Stimulated activated CD8-positive, alpha-beta memory T cell treated with anti-CD3 and anti-CD28 coated beads, Interleukin-12 subunit alpha, Interleukin-12 subunit beta, amount 100 ng/mL, for 24 hours (primary cell): ENCODE measurements around the gene ADSS1.

Source experiments
- DNase-seq: peaks from one replicate; pipeline ENCODE4 v3.0.0-alpha.2; 2020; ENCODE audit errors: extremely low read depth

ADSS1 gene

DNA sequence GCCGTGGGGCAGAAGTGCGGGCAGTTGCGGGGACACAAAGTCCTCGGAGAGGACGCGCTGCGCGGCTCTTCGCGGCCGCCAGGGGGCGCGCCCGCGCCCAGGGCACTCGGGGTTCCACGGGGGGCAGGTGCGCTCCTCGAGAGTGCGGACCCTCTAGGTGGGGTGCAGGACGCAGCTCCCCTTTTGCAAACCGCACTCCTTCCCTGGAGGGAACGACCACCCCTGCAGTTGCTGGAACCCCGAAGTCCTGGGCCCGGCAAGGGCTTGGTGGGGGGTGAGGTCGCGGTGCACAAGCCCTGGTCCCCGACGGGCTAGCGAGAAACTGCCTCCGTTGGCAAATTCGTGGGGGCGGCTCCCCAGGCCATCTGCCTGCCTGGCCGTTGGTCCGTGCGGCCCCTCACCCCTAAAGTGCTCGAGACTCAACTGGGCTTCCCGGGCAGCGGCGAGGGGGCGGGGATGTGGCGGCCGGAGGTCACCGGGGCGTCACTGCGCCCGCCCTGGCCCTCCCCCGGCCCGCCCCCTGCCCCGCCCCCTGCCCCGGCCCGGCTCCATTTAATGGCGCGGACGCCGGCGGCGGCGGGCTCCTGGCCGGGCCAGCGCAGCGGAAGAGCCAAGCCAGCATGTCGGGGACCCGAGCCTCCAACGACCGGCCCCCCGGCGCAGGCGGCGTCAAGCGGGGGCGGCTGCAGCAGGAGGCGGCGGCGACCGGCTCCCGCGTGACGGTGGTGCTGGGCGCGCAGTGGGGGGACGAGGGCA lies at the start of gene ADSS1:
ADSS1 (plus strand) TSS at position 579 of the 756 bp plus-strand sequence; CDS start at position 621, 42 bp downstream.
- no peak for DNase-seq

DNA sequence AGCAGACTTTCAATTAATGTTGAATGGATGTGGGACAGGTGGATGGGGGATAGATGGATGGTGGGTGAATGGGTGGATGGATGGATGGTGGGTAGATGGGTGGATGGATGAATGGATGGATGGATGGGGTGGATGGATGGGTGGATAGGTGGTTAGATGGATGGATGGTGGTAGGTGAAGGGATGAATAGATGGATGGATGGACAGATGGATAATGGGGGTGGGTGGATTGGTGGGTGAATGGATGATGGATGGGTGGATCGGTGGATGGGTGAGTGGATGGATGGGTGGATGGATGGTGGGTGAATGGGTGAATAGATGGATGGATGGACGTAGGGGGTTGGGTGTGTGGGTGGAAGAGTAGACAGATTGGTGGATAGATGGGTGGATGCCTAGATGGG lies 48.6 kb upstream of the ADSS1 start:
- no peak for DNase-seq

DNA sequence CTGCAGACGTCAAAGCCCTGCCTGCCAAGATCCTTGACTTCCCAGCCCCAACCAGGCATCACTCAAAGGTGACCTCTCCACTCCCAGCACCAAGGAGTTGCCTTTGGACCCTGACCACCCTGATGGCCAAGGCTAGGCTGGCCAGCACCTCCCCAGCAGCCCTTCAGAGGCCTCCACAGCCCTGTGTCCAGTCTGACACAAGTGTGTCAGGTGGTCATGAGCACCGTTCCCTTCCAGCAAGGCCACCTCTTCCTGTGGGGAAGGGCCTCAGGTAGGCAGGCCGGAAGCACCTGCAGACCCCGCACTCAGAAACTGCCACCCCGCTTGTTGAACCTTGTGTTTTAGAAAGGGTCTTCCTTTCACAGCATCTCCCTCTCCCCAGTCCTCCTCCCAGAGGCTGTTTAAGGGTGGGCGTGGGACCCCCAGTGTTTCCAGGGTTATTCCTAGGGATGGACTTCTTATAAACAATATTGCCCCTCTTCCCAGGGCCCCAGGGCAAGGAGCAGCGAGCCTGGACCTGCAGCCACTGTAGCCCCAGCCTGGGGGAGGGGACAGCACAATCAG lies 47.8 kb upstream of the ADSS1 start:
- DNase-seq, result no peak

DNA sequence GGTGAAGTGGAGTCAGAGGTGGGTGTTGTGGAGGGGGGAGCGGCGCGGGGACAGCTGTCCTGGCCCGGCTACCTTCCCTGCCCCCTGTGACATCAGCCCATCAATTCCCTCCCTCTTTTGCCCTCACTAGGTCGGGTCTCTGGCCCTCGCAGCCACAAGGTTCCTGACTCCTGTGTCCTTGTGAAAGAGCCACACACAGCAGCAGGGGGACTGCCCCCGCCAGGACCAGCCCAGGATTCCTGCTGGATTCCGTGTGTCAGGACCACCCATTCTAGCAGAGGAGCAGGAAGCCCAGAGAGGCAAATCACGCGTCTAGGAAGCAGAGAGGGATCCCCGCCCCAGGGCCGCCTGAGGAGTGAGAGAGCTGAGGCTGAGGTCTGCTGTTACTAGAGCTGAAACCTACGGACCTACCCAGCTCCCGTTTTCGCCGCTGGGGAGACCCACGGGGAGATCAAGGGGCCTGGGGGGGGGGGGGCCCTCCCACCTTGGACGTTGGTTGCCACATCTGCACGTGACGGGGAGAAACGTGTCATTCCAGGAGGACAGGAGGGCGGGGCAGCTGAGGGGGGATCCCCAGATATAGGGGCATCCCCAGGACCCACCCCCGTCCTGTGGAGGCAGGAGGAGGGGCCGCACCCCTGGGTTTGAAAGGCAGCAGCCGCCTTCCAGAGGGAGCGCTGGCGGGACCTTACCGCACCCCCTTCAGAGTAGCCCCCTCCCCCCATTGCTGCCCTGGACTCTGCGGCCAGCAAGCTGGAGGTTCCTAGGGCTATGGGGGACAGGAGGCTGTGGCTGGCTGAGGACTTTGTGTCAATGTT lies 47.1 kb upstream of the ADSS1 start:
- no peak for DNase-seq

DNA sequence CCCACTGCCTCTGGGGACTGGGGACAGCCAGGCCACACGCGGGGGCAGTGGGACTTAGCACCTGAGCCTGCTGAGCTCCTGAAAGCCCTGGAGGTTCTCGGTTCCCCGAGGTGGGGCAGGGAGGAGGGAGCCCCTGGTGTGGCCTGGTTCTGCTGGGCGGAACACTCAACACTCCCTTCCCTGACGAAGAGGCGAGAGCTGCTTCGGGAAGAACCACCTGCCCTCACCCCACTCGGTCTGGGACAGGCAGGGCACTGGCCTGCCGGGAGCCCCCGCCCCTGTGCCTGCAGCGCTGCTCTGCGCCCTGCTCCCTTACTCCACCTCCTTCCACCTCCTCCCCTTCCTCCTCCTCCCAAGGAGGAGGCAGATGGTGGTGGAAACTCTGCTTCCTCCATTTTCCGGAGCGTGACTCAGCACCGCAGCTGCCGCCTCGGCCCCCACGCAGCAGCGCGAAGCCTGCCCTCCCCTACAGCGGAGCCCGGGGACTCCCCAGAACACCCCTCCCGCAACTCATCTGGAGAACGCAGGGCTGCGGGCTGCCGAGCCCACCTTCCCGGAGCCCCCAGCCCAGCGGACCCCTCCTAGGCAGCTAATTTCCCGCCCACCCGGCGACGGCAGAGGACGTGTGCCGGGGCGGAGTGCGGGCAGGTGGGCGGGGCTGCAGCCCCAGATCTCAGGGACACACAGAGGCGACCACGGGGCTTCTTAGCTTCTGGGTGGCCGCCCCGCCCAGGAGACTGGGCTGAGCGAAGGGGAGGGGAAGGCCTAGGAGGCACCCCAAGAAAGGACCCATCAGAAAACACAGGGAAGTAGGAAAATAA lies 46.3 kb upstream of the ADSS1 start:
- peak; percentile 45 for DNase-seq

DNA sequence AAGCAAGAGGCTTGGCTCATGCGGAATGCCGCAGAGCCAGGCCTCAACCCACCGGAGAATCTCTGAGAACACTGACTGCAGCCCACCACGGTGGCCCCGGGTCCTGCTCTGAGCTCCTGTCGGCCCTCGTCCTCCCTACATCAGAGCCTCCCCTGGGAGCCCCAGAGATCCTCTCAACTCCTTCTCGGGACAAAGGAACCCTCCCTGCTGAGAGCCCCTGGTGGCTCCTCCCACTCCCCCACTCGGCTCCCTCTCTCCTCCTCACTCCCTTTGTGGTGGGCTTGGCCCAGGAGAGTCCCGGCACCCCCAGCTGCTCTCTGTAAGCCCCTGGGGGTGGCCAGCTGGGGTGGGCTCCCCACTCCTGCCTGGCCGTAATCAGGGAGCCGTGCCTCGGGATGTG lies 45.7 kb upstream of the ADSS1 start:
- no peak for DNase-seq

DNA sequence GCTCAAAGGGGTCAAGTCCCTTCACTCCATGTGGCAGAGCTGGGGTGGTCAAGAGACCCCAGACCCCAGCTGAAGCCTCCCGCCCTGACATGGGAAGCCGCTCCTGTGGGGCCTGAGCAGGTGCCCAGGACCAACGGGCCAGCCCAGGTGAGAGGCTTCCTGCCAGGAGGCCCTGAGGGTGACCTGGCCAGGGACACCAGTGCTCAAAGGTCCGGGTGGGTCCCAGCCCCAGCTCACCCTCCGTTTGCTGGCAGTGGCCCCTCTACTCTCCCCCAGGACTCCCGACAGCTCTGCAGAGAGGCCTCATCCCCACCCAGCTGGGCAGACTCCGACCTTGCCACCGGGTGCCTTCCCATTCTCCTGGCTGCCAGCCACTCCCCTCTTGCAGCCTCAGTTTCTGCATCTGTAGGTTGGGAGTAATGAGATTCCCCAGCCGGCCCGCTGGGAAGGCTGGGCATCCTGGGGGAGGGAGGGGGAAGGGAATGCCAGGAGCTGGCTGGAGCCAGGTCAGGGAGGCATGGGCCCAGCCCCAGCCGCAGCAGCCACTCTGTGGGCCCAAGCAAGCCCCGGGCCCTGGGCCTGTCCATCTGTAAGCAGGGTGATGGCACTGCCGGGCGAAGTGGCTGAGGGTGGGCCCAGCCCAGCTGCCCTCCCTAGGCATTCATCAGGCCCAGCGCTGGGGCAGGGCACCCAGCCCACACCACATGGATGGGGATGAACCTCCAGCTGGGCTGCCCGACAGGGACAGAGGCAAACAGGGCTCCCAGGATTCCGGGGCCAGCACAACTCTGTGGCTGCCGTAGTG lies 44.9 kb upstream of the ADSS1 start:
- no peak for DNase-seq

DNA sequence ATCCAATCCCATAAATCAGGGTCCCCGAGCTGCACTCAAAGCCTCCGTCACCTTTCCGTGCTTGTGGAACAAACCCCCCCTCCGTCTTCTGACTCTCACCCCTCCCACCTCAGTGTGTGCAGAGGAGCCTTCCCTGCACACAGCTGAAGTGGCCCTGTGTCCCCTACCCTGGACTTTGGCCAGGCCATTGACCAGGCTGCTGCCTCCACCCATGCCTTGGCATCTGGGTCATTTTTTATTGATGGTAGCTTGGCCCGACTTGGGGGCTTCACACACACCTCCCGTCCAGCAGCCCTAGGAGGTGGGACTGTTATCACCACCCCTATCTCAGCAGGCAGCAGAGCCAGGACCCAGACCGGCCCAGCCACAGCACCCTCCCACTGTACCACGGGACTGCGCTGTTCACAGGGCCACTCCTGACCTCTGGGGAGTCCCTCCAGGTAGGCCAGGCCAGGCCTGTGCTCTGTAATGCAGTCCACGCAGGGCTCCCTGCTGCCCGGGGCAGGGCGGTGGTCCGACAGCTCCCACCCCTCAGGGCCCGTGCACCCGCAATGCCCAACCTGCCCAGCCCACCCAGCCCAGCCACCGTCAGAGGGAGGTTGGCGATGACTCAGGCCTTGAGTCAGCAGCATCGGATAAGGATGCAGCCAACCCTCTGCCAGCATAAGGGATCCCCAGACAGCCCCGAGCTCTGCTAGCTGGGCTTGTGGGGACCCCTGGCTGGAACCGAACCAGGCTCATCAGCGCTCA lies 43.8 kb upstream of the ADSS1 start:
- no peak for DNase-seq

DNA sequence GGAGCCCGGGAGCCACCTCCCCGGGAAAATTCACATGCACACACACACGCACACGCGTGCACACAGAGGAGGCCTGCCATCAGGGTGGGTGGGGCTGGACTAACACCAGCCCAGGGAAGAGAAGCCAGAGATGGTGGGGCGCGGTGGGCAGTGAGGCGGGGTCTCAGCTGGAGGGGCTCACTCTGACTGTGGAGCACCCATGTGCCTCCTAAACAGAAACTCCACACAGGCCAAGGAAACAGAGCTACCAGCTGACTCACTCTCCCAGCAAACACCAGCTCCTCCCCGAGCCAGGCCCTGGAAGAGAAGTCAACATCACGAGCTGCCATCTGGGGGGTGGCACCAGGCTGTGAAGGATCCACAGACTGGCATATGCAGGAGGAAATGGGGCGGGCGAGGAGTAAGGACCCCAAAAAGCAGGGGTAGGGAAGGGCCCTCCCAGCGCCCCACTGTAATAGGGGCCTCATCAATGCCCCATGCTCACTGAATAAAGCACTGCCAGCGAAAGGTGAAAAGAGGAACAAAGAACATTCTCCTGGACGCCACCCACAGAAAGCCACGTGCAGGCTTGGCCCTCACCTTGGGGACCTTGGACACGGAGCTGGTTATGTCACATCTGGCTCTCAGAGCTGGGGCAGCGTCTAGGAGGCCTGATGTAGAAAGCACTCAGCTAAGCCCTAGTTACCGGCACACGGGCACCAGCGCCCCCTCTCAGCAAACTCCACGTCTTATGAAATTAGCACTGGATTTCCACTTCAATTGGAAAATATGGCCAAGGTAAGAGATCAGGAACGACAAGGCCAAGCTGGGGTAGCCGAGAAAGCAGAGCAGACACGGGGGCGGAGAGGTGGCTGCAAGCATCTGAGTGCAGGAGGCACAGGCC lies 43.0 kb upstream of the ADSS1 start:
- no peak for DNase-seq

DNA sequence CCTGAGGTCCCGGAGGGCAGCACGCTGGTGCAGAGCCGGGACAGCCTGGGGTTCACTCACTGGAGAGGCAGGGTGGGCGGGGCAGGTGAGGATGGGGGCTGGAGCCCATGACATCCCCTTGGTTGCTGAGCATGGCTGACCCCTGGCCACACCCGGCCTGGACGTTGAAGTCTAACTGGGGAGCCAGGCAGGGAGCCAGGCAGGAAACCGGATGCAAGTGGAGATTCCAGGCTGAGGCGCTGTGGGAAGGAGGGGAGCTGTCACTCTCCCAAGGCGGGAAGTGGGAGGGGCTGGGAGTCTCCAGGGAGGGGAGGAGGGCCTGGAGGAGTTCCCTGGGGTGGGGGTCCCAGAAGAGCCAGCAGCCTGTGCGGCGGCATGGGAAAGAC lies 42.3 kb upstream of the ADSS1 start:
- no peak for DNase-seq

DNA sequence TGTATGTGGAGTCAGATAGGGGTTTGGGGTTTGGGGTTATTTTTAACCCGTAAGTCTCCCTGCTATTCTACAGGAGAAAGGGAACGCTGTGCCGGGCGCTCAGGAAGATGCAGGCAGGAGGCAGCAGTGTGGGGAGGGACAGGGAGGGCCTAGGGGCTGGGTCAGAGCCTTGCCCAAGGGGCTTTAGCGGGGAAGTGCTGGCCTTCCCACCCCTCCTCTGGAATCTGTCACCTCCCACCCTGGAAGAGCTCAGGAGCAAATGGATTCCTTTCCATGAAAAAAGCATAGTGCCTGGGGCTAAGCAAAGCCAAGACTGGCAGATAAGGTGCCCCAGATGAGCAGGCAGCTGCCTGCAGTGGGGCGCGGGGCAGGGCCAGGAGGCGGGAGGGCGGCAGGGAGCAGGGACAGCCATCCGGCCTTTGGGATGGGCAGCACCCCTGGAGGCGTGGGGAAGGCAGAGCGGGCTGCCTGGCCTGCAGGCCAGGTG lies 41.9 kb upstream of the ADSS1 start:
- no peak for DNase-seq

DNA sequence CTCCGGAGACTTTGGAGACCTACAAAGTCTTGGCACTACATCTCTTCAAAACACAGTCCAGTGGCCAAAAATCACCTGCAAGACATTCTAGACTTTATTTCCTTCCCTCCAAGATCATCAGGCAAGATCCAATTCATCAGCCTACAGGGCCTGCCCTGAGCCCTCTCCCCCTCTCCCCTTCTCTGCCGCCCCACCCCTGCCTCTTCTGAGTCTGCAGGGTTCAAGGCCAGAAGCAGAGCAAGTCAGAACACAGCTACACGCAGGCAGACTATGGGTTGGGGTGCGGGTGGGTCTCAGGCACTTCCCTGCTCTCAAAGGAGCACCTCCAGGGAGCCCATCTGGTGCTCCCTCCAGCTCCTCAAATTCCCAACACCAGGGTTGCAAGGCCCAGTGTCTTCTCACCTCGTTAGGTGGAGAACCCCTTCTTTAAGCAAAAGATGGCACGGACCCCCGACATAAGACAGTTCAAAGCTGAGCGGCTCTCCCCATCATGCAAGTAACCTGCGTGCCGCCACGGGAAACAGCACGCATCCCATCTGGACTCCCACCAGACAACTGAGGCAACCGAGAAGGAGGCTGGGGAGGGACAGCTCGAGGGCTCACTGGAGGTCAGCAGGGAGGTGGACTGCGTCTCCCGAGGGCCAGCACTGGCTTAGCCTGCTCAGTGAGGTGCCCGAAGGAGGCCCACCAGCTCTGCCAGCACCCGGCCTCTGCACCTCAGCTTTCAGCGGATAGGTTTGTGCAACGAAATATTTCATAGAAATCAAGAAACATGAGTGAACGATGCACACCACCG lies 40.2 kb upstream of the ADSS1 start:
- DNase-seq, result no peak

DNA sequence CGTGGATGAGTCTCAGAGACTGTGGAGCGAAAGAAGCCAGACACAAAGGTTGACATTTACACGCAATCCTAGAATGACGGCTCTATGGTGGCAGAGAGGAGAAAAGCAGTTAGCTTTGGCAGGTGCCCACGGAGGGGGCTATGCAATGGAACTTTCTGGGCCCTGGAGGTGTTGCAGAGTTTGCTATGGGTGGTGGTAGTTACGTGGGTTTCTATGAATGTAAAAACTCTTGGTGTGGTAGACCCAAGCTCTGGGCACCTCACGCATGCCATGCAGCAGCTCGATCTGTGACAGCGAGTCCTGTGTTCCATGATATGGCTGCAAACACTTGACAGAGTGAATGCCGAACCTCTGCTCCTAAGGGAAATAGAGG lies 39.6 kb upstream of the ADSS1 start:
- no peak for DNase-seq

DNA sequence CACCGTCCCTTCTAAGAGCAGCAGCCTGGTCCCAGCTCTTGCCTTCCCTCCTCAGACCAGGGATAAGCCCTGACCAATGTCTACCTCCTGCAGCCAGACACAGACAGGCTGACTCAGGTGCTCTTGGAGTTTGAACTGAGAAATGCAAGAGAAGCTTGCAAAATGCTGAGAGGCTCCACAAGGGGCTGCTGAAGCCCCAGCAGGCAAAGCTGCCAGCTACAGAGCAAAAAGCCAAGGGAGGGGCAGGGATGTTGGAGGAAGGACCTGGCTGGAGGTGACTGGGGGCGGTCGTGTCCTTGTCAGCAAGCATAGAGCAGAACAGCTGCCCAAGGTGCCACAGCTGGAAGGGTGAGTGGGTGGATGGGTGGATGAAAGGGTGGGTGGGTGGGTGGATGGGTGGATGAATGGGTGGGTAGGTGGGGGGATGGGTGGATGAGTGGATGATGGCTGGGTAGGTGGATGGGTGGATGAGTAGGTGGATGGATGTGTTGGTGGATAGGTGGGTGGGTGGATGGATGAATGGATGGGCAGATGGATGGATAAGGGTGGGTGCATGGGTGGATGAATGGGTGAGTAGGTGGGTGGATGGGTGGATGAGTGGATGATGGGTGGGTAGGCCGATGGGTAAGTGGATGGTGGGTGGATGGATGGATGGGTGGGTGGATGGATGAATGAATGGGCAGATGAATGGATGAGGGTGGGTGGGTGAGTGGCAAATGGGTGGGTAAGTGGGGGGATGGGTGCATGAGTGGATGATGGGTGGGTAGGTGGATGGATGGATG lies 38.6 kb upstream of the ADSS1 start:
- DNase-seq, result no peak

DNA sequence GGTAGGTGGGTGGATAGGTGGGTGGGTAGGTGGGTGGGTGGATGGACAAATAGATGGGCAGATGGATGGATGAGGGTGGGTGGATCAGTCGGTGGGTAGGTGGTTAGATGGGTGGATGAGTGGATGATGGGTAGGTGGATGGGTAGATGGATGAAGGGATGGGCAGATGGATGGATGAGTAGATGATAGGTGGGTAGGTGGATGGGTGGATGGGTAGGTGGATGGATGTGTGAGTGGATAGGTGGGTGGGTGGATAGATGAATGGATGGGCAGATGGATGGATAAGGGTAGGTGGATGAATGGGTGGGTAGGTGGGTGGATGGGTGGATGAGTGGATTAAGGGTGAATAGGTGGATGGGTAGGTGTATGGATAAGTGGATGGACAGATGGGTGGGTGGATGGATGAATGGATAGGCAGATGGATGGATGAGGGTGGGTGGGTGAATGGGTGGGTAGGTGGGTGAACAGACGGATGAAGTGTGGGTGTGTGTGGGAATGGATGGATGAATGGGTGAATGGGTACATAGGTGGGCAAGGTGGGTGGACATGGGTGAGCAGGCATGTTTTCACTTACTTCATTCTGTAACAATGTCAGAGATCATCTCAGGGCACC lies 37.9 kb upstream of the ADSS1 start:
- DNase-seq, result no peak

DNA sequence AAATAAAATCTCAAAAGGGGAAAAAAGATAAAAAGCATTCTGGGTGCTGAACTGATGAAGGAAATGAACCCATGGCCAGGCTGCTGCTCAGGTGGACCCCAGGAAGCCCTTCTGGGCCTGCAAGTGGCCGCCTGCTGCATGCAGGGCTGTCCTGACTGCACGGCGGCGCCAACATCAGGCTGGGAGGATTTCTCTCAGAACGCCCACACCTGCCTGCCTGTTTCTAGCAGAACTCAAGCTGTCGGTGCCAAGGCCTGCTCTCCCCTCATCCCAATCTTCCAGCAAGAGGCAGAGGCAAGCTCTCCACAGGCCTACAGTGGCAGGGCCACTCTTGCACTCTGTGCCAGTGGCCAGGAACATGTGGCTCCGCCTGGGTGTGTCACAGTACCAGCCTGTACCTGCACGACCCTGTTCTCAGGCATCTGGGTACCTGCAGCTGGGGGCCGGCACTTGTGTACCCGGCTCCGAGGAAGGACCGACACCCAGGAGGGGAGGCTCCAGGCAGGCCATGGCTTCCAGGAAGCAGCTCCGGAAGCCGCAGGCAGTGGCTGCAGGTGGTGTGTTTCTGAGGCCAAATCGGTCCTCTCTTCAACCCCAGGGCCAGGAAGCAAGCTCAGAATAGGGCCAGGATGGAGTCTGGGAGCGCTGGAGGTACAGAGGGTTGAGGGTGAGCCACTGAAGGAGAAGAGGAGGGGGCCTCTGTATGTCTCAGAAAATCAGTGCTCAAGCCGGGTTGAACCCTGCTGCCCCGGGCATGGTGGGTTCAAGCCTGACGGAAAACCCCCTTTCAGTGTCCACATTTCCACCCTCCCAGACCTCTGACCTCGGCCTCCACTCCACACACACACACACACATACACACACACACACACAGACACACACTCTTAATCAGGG lies 37.2 kb upstream of the ADSS1 start:
- no peak for DNase-seq
